Measurements from ENCODE around the gene STEAP1. TPM values are rescaled to one million over a fixed set of nuclear protein-coding genes. Genes with fewer than 3 reads are reported as not detected.

The STEAP1 gene
- total and polyA plus RNA-seq, 4 donors, result 7.8 to 41.1 (median 32.6) TPM

- no peaks in the 10 kb centered on the region for H3K9me3 ChIP-seq (ENCODE audit: control insufficient read depth, low read length)
- H3K4me3 ChIP-seq (ENCODE audit: low read length in 2 of 2), result no peak overlapping the region
- no peaks in the 10 kb centered on the region for H3K36me3 ChIP-seq (ENCODE audit: control insufficient read depth in 1 of 2, insufficient read depth in 2 of 2, low read length in 1 of 2)
- intact Hi-C loops (cut with DNase I), result no loop called here
- WGBS, 2 donors, result 79 to 90% methylated on average over 10 of the region's 10 CpGs
- no peaks in the 10 kb centered on the region for H3K27me3 ChIP-seq (ENCODE audit: control insufficient read depth in 1 of 2, insufficient read depth in 2 of 2, low read length in 1 of 2)
- no peak overlapping the region for H3K27ac ChIP-seq (ENCODE audit: low read depth in 1 of 2, low read length in 2 of 2)
- H3K4me1 ChIP-seq (ENCODE audit: control insufficient read depth in 1 of 2, insufficient read depth in 2 of 2, low read length in 2 of 2), result peaks cover 0 to 1% of the 10 kb centered on the region in 2 donors
- DNase-seq, result no peak
- ATAC-seq (ENCODE audit: low FRiP score), result no peak
These were observed 40.9 kb downstream of the STEAP1 start for GRCh38 chr7:90194911-90195809.

GRCh38 chr7:90201500-90202195 is 47.4 kb downstream of the STEAP1 start:
- no peaks in the 10 kb centered on the region for H3K27me3 ChIP-seq (ENCODE audit: control insufficient read depth in 1 of 2, insufficient read depth in 2 of 2, low read length in 1 of 2)
- WGBS, 2 donors, result 91 to 92% methylated on average over 2 of the region's 2 CpGs
- no peak overlapping the region for H3K27ac ChIP-seq (ENCODE audit: low read depth in 1 of 2, low read length in 2 of 2)
- ATAC-seq (ENCODE audit: low FRiP score) (no peak), DNase-seq (no peak)
- H3K36me3 ChIP-seq (ENCODE audit: control insufficient read depth in 1 of 2, insufficient read depth in 2 of 2, low read length in 1 of 2), result no peaks in the 10 kb centered on the region
- H3K4me3 ChIP-seq (ENCODE audit: low read length in 2 of 2), result no peak overlapping the region
- intact Hi-C loops (cut with DNase I), result no loop called here
- H3K4me1 ChIP-seq (ENCODE audit: control insufficient read depth in 1 of 2, insufficient read depth in 2 of 2, low read length in 2 of 2), result no peaks in the 10 kb centered on the region
- no peaks in the 10 kb centered on the region for H3K9me3 ChIP-seq (ENCODE audit: control insufficient read depth, low read length)

- Histone ChIP-seq H3K4me1 (ENCODE audit: control insufficient read depth in 1 of 2, insufficient read depth in 2 of 2, low read length in 2 of 2) (no peaks in the 10 kb centered on the region), H3K27me3 (ENCODE audit: control insufficient read depth in 1 of 2, insufficient read depth in 2 of 2, low read length in 1 of 2) (no peaks in the 10 kb centered on the region), H3K27ac (ENCODE audit: low read depth in 1 of 2, low read length in 2 of 2) (no peak overlapping the region), H3K4me3 (ENCODE audit: low read length in 2 of 2) (no peak overlapping the region), H3K9me3 (ENCODE audit: control insufficient read depth, low read length) (no peaks in the 10 kb centered on the region), H3K36me3 (ENCODE audit: control insufficient read depth in 1 of 2, insufficient read depth in 2 of 2, low read length in 1 of 2) (no peaks in the 10 kb centered on the region)
- DNase-seq (no peak), ATAC-seq (ENCODE audit: low FRiP score) (no peak)
- intact Hi-C loops (cut with DNase I), result no loop called here
- 92 to 100% methylated on average over 1 of the region's 1 CpG for WGBS, 2 donors
These were observed 53.7 kb downstream of the STEAP1 start for GRCh38 chr7:90207956-90208355.

GRCh38 chr7:90209776-90210175 is 55.5 kb downstream of the STEAP1 start:
- no peak for DNase-seq
- no peaks in the 10 kb centered on the region for H3K9me3 ChIP-seq (ENCODE audit: control insufficient read depth, low read length)
- no peaks in the 10 kb centered on the region for H3K36me3 ChIP-seq (ENCODE audit: control insufficient read depth in 1 of 2, insufficient read depth in 2 of 2, low read length in 1 of 2)
- peaks cover 0 to 2% of the 10 kb centered on the region in 2 donors for H3K4me1 ChIP-seq (ENCODE audit: control insufficient read depth in 1 of 2, insufficient read depth in 2 of 2, low read length in 2 of 2)
- ATAC-seq (ENCODE audit: low FRiP score), result no peak
- no peak overlapping the region for H3K4me3 ChIP-seq (ENCODE audit: low read length in 2 of 2)
- intact Hi-C loops (cut with DNase I), result loop anchor here in 1 of 2 donors (5.0 kb wide), 1 partner anchor 38 kb away; the partner anchor contains the start of gene CFAP69
- no peak overlapping the region for H3K27ac ChIP-seq (ENCODE audit: low read depth in 1 of 2, low read length in 2 of 2)
- whole genome bisulfite sequencing, 2 donors, result 96 to 97% methylated on average over 1 of the region's 1 CpG
- H3K27me3 ChIP-seq (ENCODE audit: control insufficient read depth in 1 of 2, insufficient read depth in 2 of 2, low read length in 1 of 2), result no peaks in the 10 kb centered on the region

GRCh38 chr7:90210475-90210874 is 56.2 kb downstream of the STEAP1 start:
- WGBS, 2 donors, result 87 to 95% methylated on average over 5 of the region's 5 CpGs
- intact Hi-C loops (cut with DNase I), result loop anchor here in 1 of 2 donors (5.0 kb wide), 1 partner anchor 37 kb away; the partner anchor contains the start of gene CFAP69

GRCh38 chr7:90210981-90211380 is 56.7 kb downstream of the STEAP1 start:
- H3K9me3 ChIP-seq (ENCODE audit: control insufficient read depth, low read length), result no peaks in the 10 kb centered on the region
- DNase-seq (no peak), ATAC-seq (ENCODE audit: low FRiP score) (no peak)
- H3K27me3 ChIP-seq (ENCODE audit: control insufficient read depth in 1 of 2, insufficient read depth in 2 of 2, low read length in 1 of 2), result no peaks in the 10 kb centered on the region
- H3K36me3 ChIP-seq (ENCODE audit: control insufficient read depth in 1 of 2, insufficient read depth in 2 of 2, low read length in 1 of 2), result no peaks in the 10 kb centered on the region
- WGBS, 2 donors, result 37 to 45% methylated on average over 11 of the region's 11 CpGs
- peak overlapping the region; percentile 20 to 79 for H3K27ac ChIP-seq (ENCODE audit: low read depth in 1 of 2, low read length in 2 of 2)
- intact Hi-C loops (cut with DNase I), result loop anchor here in 1 of 2 donors (5.0 kb wide), 1 partner anchor 36 kb away; the partner anchor contains the start of gene CFAP69
- H3K4me3 ChIP-seq (ENCODE audit: low read length in 2 of 2), result peak overlapping the region; percentile 23 to 55
- H3K4me1 ChIP-seq (ENCODE audit: control insufficient read depth in 1 of 2, insufficient read depth in 2 of 2, low read length in 2 of 2), result peaks cover 0 to 2% of the 10 kb centered on the region in 2 donors

More at GRCh38 chr7:90210475-90210874, 56.2 kb downstream of the STEAP1 start:
- DNase-seq (no peak), ATAC-seq (ENCODE audit: low FRiP score) (no peak)
- Histone ChIP-seq H3K27me3 (ENCODE audit: control insufficient read depth in 1 of 2, insufficient read depth in 2 of 2, low read length in 1 of 2) (no peaks in the 10 kb centered on the region), H3K4me1 (ENCODE audit: control insufficient read depth in 1 of 2, insufficient read depth in 2 of 2, low read length in 2 of 2) (peaks cover 0 to 2% of the 10 kb centered on the region in 2 donors), H3K36me3 (ENCODE audit: control insufficient read depth in 1 of 2, insufficient read depth in 2 of 2, low read length in 1 of 2) (no peaks in the 10 kb centered on the region), H3K9me3 (ENCODE audit: control insufficient read depth, low read length) (no peaks in the 10 kb centered on the region), H3K4me3 (ENCODE audit: low read length in 2 of 2) (no peak overlapping the region), H3K27ac (ENCODE audit: low read depth in 1 of 2, low read length in 2 of 2) (no peak overlapping the region)

GRCh38 chr7:90211391-90212148 is 57.3 kb downstream of the STEAP1 start, which contains the start of gene STEAP2:
Gene STEAP2 (plus strand): TSS chr7:90211740. CDS start chr7:90225083, 13,343 bp downstream.
- Histone ChIP-seq H3K36me3 (ENCODE audit: control insufficient read depth in 1 of 2, insufficient read depth in 2 of 2, low read length in 1 of 2) (no peaks in the 10 kb centered on the region), H3K27ac (ENCODE audit: low read depth in 1 of 2, low read length in 2 of 2) (peak within 1 kb of the TSS; percentile 20 to 79), H3K27me3 (ENCODE audit: control insufficient read depth in 1 of 2, insufficient read depth in 2 of 2, low read length in 1 of 2) (no peaks in the 10 kb centered on the region), H3K4me1 (ENCODE audit: control insufficient read depth in 1 of 2, insufficient read depth in 2 of 2, low read length in 2 of 2) (peaks cover 0 to 2% of the 10 kb centered on the region in 2 donors), H3K9me3 (ENCODE audit: control insufficient read depth, low read length) (no peaks in the 10 kb centered on the region), H3K4me3 (ENCODE audit: low read length in 2 of 2) (peak within 1 kb of the TSS; percentile 49 to 55)
- ATAC-seq (ENCODE audit: low FRiP score) (peak; percentile 99), DNase-seq (peak; percentile 94 to 97)
- intact Hi-C loops (cut with DNase I), result loop anchor here in 1 of 2 donors (5.0 kb wide), 1 partner anchor 36 kb away; the partner anchor contains the start of gene CFAP69
- WGBS, 2 donors, result 0 to 1% methylated on average over 63 to 73 of the region's 73 CpGs

- intact Hi-C loops (cut with DNase I), result loop anchor here in 1 of 2 donors (5.0 kb wide), 1 partner anchor 35 kb away; the partner anchor contains the start of gene CFAP69
- H3K4me3 ChIP-seq (ENCODE audit: low read length in 2 of 2), result peak overlapping the region; percentile 49 to 53
- peak overlapping the region in 1 of 2 donors; percentile 77 for H3K27ac ChIP-seq (ENCODE audit: low read depth in 1 of 2, low read length in 2 of 2)
- H3K36me3 ChIP-seq (ENCODE audit: control insufficient read depth in 1 of 2, insufficient read depth in 2 of 2, low read length in 1 of 2), result no peaks in the 10 kb centered on the region
- ATAC-seq (ENCODE audit: low FRiP score) (no peak), DNase-seq (no peak)
- no peaks in the 10 kb centered on the region for H3K9me3 ChIP-seq (ENCODE audit: control insufficient read depth, low read length)
- WGBS, 2 donors, result 3% methylated on average over 6 of the region's 6 CpGs
- no peaks in the 10 kb centered on the region for H3K27me3 ChIP-seq (ENCODE audit: control insufficient read depth in 1 of 2, insufficient read depth in 2 of 2, low read length in 1 of 2)
- H3K4me1 ChIP-seq (ENCODE audit: control insufficient read depth in 1 of 2, insufficient read depth in 2 of 2, low read length in 2 of 2), result peaks cover 0 to 2% of the 10 kb centered on the region in 2 donors
These were observed 57.9 kb downstream of the STEAP1 start for GRCh38 chr7:90212149-90212495.

All from aorta (tissue), 5 donors.